ENCODE measurements around the gene SRGAP1.
A peak's percentile ranks its signal among the peaks of the same experiment; 100 is the strongest.
"Not testable (repeated sequence)": the region's sequence is repeated elsewhere in the genome, so short reads cannot be mapped to it uniquely, and the experiment has no call there.

The SRGAP1 gene

GRCh38 chr12:63870838-63871237, 26.3 kb downstream of the SRGAP1 start:
- DNase-seq = no peak

DNA sequence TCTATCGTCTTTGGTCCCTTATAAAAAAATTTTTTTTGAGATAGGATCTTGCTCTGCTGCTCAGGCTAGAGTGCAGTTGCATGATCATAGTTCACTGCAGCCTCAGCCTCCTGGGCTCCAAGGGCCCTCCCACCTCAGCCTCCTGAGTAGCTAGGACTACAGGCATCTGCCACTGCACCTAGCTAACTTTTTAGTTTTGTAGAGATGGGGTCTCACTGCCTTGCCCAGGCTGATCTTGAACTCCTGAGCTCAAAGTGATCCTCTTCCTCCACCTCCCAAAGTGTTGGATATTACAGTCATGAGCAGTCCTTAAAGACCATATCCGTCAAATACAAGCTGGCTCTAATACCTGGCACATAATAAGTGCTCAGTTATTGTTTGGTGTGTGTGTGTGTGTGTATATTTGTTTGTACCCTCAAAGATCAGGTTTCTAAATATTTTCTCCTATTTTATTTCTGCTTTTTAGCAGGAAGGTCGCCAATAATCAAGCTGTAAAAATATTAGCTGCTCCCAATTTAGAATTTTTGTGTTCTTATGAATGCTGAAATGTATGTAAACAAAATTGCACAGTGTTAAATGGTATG, 30.5 kb downstream of the SRGAP1 start:
- no peak for DNase-seq

DNA sequence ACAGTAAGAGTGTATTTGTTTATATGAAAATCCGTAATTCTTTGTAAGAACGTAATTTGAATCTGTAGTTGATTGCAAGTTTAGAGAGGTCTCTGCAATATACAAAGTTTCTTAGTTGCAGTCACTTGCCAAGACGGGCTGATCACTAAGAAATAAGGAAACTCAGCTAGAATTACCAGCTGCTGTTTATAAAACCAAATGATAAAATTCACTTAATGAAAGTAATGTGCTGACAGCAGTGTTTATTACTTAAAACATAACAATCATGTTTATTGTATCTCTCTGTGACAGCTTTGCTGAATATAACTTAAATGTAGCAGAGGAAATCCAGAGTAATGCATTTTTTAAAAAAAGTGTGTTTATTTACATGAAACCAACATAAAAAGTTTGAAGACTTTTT, 31.2 kb downstream of the SRGAP1 start:
- DNase-seq = no peak

DNA sequence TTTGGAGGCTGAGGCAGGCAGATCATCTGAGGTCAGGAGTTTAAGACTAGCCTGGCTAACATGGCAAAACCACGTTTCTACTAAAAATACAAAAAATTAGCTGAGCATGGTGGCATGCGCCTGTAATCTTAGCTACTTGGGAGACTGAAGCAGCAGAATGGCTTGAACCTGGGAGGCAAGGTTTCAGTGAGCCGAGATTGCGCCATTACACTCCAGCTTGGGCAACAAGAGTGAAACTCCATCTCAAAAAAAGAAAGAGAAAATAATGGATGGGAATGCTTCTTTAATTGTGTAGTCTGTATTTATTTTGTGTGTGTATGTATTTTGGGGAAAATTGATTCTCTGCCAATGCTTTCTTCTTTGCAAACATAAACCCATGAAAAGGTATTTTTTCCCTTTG, 32.5 kb downstream of the SRGAP1 start:
- DNase-seq = peak in 1 of 2 experiments; percentile 4

DNA sequence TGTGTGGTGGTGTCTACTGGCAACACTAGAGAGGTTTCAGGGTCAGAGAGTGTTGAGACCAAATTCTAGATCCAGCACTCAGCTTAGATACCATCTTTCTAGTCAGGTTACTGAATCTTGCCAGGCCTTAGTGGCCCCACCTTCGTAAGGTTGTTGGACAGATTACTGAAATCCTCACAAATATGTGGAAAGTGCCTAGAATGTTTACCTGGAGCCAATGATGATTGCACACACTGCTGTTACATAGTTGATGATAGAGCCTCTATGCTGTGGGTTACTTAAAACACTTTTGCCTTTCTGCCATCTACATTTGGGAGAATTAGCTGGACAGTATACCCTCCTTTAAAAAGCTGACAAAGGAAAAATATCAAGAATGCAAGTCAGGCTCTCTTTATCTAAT, 33.2 kb downstream of the SRGAP1 start:
- peak in 1 of 2 experiments; percentile 6 for DNase-seq

GRCh38 chr12:63880235-63880634, 35.7 kb downstream of the SRGAP1 start:
- not testable (repeated sequence) for DNase-seq

DNA sequence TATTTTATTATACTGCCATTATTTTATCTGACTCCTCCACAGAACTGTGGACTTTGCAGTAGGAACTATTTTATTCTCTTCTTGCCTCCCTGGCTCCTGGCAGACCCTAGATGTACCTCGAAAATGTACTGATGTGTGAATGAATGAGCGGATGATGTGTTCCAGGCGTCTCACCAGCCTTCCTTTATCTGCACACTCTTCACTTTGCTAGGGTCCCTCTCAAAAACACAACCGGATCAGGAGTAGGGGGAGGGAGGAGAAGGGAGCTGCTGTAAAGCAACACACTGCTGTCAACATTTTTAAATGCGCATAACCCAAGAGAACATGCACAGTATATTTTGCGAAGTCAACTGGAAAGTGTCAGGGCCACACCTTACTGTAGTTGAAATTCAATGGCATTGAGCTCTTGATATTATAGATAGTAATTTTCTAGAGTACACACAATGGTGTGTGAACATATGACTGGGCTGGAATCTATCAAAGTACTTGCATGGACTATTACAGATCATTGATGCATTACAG, 36.3 kb downstream of the SRGAP1 start:
- DNase-seq = no peak

DNA sequence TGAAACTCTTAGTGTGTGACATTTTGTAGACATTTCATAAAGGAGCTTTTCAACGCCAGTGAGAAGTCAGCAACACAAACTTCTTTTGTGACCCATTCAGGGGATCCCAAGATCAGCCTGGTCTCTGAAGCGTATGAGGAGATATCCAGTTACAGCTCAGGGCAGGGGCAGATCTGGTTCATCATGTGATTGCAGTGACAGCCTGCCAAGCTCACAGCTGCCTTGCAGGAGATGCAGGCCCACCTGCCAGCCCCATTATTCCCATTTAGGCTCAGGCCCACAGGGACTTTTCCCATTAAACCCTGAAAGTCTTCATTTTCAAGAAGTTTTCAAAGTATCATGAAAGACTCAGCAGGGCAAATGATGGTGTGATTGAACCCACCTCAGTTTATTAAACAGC, 38.3 kb downstream of the SRGAP1 start:
- peak; percentile 9 to 22 for DNase-seq

GRCh38 chr12:63885401-63885800, 40.9 kb downstream of the SRGAP1 start:
- DNase-seq = no peak

DNA sequence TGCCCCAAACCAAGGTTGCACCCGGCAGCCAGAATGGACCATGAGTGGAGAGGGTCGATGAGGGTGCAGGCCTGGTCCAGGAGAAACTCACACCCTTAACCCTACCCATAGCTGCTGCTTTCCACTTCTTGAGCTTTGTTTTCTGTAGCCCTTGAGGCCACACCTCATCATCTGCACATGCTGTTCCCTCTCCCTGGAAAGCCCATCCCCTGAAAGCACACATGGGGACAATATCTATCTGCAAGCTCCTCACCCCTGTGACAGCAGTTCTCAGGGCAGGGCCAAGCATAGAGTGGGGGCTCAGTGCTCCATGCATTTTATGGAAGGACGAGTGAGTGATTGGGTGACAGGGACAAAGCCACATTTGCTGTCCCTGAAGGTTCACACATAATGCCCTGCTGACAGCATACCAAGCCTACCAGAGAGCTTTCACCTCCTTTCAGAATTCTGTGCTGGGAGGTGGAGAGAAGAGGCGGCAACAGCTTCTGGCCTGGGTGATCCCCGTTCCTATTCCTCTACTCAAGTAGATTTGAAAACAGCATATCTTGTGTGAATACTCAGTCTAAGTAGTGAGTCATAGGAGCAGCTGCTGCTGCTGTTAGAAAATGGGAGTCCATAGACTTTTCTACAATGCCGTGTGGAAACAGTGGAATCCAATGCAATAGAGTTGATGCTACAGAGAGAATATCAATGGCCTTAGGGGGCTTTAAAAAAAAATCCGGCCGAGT, 44.6 kb downstream of the SRGAP1 start:
- DNase-seq = no peak

DNA sequence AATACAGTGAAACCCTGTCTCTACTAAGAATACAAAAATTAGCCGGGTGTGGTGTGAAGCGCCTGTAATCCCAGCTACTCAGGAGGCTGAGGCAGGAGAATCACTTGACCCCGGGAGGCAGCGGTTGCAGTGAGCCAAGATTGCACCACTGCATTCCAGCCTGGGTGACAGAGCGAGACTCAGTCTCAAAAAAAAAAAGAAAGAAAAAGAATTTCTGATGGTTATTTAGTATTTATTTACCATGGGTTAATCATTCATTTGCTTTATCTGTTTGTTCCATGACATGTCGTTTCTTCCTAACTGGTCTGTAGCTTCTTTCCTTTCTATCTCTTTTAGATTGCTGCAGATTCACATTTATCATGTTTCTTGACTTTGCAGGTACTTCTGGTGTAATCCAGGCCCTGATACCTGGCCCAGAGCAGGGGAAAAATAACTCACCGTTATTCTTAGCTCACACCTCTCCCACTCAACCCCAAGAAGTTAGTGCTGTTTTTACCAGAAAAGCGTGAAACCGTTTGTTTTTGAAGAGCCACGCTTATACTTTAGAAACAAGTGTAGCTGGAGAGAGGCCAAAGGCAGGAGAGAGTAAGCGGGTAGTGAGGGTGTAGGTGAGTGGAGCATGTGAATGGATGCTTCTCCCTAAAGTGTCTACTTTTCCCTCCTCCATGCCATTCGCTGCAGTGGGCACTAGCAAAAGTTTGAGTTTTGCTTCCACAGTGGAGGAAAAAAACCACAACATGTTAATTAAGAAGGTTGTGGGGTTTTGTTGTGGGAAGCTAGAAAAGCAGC, 45.4 kb downstream of the SRGAP1 start:
- DNase-seq = no peak

DNA sequence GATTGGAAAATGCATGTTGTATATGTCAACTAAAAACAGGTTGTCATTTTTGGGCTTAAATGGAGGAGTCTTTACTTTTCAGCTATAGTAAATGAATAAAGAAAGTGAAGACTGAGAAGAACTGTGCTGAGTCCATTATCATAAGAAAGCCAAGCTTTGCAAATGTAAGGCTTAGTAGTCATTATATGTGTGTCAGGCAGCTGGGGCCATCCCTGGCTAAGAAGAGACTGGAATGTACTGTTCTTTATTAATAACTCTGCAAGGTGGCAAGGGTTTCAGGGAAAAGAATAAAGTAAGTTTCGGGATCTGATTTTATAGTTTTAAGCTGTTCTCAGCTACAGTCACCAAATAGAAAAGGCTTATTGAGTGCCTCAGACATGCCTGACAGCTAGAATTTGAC, 48.7 kb downstream of the SRGAP1 start:
- DNase-seq = no peak

GRCh38 chr12:63894132-63894531, 49.6 kb downstream of the SRGAP1 start:
- DNase-seq = no peak

DNA sequence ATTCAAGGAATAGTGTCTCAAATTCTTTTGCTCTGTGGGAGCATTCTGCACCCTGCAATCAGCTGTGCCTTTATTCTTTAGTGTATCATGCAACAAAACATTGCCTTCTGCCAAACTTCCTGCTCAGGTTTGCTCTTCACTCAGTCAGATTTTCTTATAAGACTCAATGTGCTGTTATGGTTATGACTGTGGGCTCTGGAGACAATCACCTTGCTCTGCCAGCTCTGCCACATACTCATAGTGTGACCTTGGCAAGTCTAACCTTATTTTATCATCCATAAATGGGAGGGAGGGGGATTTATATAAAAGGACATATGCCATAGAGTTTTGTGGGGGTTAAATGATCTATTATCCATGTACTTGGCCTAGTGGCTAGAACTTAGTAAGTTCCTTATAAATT, 51.3 kb downstream of the SRGAP1 start:
- DNase-seq = no peak

DNA sequence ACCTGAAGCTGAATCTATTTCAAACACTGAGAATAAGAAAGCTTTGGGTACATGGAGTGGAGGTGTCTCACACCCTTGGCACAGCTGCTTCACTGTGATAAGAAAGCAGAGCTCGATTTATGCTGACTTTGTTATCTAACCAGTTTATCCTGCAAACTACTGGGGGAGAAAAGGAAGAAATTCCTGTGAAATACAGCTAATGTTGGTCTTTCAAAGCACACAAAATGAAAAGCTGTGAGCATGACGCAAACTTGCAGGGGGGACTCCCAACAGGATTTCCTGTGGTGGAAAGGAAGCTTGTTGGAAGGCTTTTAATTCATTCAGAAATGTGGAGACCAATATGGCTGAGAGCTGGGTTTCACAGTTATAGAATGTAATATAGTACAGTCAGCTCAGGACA, 53.4 kb downstream of the SRGAP1 start:
- DNase-seq = no peak

DNA sequence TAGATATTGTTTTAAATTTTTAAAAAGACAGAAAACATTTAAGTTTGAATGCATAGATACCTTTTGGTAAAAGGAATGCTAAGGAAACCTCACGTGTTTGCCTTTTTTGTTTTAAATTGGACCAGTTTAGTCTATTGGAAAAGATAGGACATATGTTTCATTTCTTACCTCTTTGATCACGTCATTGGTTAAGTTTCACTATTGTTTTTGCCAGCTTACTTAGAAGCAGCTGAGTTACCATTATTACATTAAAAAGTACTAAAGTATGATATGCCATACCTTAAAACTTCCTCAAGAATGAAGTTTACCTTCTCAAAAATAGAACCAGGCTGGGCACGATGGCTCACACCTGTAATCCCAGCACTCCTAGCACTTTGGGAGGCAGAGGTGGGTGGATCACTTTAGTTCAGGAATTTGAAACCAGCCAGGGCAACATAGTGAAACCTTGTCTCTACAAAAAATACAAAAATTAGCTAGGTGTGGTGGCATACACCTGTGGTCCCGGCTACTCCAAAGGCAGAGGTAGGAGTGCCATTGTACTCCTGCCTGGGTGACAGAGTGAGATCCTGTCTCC, 54.4 kb downstream of the SRGAP1 start:
- DNase-seq = no peak

- no peak for DNase-seq
Measured at GRCh38 chr12:63899396-63899795, 54.9 kb downstream of the SRGAP1 start.

GRCh38 chr12:63900922-63901793, 56.7 kb downstream of the SRGAP1 start:
- no peak for DNase-seq

DNA sequence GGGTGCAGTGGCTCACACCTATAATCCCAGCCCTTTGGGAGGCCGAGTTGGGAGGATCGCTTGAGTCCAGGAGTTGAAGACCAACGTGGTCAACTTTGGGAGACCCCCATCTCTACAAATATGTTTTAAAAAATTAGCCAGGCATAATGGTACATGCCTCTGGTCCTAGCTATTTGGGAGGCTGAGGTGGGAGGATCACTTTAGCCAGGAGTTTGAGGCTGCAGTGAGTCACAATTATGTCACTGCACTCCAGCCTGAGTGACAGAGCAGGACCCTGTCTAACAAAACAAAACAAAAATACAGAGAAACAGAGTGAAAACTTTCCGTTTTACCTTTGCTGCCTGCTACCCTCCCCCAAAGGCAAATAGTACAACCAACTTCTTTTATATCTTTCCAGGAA, 60.2 kb downstream of the SRGAP1 start:
- no peak for DNase-seq

- DNase-seq = no peak
Measured at GRCh38 chr12:63905544-63905943, 61.0 kb downstream of the SRGAP1 start.

DNA sequence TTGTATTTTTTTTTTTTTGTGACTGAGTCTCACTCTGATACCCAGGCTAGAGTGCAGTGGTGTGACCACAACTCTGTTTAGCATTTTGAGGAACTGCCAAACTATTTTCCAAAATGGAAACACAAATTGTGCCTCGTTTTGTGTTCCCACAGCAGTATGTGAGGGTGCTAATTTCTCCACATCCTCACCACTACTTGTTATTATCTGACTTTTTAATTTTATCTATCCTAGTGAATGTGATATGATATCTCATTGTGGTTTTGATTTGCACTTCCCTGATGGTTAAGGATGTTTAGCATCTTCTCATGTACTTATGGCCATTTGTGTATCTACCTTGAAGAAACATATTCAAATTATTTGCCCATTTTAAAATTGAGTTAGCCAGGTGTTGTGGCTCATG, 62.4 kb downstream of the SRGAP1 start:
- no peak for DNase-seq

GRCh38 chr12:63907561-63907960, 63.1 kb downstream of the SRGAP1 start:
- DNase-seq = no peak

DNA sequence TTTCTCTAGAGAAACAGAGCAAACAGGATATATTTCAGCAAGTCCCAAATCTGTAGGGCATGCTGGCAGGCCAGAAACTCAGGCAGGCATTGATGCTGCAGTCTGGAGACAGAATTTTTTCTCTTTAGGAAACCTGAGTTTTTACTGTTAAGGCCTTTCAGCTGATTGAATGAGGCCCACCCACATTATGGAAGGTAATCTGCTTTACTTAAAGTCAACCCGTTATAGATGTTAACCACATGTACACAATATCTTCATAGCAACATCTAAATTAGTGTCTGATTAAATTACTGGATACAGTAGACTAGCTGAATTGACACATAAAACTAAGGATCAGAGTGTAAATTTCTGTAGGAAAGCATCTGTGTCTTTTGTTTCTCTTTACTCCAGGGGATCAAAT, 65.2 kb downstream of the SRGAP1 start:
- no peak for DNase-seq
